GM21619 (cell line): Measurements from ENCODE around the gene UPP2.

Source experiments
- ATAC-seq: cut with Tn5 transposase; IDR thresholded peaks from one replicate; pipeline ENCODE4 v1.9.1; 2021; ENCODE audit not compliant: unreplicated experiment

UPP2 gene

GRCh38 chr2:158103411-158104012 is 1.8 kb downstream of the UPP2 start:
- no peak for ATAC-seq

- ATAC-seq, result no peak
These were observed 3.2 kb downstream of the UPP2 start for GRCh38 chr2:158104903-158105302.

GRCh38 chr2:158112992-158113391 is 11.3 kb downstream of the UPP2 start:
- no peak for ATAC-seq

- ATAC-seq, result no peak
These were observed 12.1 kb downstream of the UPP2 start for GRCh38 chr2:158113741-158114295.

DNA sequence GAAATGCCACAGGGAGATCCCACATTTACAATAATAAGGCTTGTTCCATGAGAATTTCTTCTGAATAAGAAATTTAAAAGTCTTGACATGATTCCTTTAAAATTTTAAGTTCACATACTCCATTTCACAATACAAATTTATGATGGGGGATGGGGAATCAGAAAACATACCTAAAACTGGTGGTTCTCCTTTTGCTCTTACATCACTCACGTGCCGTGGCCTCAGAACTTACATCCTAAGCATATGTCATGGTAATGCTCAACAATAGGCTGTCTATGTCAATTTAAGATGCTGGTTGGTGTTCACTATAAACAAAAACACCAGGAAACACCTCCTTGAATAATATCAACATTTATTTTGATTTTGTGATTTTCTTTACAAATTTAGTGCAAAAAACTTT is 12.8 kb downstream of the UPP2 start:
- no peak for ATAC-seq

GRCh38 chr2:158115202-158115767 is 13.6 kb downstream of the UPP2 start:
- no peak for ATAC-seq

DNA sequence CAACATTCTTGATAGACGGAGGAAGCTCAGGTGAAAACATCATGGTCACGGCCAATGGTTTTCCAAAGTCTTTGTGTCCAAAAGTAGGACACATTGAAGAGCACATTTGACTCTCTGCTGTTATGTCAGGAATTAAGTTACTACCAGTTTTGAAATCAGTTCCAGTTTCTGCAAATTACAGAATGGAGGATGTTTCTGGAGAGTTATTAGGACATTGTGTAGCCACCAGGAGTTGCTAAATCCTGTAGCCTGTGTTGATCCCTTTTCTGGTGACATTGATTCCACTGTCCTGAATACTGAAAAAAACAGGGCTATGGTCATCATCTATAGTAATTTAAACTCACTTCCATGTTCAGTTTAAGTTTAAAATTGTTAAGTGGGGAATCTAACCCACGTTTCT is 15.3 kb downstream of the UPP2 start:
- no peak for ATAC-seq

DNA sequence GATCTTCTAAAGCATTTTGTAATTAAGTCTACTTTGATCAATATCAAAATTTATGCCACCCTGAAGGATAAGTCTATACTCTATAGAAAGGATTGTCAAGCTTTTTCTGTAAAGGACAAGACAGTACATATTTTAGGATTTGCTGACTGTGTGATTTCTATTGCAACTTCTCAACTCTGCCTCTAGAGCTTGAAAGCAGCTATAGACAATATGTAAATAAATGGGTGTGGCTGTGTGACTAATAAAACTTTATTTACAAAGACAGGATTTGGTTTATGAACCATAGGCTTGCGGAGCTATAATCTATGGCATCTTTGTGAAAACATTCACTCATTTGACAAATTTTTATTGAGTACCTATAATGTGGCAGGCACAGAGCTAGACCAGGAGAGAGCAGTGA is 18.4 kb downstream of the UPP2 start:
- no peak for ATAC-seq

DNA sequence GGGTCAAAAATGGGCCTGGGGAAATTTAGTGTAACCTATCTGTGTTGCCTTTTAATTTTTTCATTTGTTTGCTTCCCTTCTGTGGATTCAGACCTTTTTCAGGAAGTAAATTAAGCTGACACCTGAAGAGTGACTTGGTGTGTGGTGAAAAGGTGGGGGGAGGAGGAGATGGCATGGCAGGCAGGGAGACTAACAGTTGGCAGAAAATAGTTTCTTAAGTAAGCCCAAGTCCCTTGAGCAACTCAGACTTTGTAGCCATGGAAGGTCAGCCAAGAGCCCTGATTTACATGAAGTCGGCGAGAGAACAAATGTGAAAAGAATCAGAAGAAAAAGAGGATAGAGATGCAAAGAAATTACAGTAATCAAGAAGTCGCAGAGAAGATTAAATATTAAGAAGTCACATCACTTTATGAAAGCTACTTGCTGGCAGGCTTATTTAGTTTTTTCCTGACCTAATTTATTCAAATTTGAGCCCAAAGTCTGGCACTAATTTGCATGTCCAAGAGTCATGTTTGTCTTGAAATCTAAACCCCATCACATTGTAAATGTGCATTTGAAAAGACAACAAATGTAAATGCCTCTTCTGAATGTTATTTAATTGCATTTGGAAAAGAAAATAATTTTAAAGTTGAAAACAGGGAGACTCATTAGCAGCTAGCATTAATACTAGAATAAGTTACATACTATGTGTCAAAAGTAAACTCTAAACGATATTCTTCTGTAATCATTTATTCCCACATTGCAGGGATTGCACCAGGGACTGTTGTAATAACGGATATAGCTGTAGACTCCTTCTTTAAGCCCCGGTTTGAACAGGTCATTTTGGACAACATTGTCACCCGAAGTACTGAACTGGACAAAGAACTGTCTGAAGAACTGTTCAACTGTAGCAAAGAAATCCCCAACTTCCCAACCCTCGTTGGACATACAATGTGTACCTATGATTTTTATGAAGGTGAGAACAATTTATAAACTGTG is 19.3 kb downstream of the UPP2 start:
- ATAC-seq, result no peak

GRCh38 chr2:158124896-158125295 is 23.2 kb downstream of the UPP2 start:
- ATAC-seq, result no peak

GRCh38 chr2:158125756-158126498 is 24.3 kb downstream of the UPP2 start:
- ATAC-seq, result no peak

- ATAC-seq, result no peak
These were observed 25.7 kb downstream of the UPP2 start for GRCh38 chr2:158127380-158127804.

- no peak for ATAC-seq
These were observed 26.7 kb downstream of the UPP2 start for GRCh38 chr2:158128168-158128973.

GRCh38 chr2:158129037-158129436 is 27.4 kb downstream of the UPP2 start:
- ATAC-seq, result no peak

- peak; percentile 53 for ATAC-seq
These were observed 29.3 kb downstream of the UPP2 start for GRCh38 chr2:158130832-158131473.

DNA sequence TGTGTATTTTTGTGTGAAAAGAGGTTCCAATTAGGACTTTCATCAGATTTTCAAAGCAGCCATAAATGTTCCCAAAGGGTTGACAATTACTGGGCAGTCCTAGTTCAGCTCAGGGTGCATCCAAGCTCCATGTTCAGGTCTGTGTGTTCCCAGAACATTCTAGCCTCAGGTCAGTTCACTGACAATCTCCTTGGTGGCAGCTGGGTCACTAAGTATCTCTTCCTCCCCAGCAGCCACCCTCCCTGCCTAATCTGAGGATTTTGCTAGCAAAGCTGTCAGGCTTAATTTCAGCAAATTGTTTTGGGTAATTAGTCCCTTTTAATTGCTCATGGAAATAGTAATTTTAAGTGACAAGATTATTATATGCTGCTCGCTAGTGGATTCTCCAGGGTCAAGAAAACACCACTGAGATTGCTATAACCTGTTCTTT is 29.8 kb downstream of the UPP2 start:
- no peak for ATAC-seq

DNA sequence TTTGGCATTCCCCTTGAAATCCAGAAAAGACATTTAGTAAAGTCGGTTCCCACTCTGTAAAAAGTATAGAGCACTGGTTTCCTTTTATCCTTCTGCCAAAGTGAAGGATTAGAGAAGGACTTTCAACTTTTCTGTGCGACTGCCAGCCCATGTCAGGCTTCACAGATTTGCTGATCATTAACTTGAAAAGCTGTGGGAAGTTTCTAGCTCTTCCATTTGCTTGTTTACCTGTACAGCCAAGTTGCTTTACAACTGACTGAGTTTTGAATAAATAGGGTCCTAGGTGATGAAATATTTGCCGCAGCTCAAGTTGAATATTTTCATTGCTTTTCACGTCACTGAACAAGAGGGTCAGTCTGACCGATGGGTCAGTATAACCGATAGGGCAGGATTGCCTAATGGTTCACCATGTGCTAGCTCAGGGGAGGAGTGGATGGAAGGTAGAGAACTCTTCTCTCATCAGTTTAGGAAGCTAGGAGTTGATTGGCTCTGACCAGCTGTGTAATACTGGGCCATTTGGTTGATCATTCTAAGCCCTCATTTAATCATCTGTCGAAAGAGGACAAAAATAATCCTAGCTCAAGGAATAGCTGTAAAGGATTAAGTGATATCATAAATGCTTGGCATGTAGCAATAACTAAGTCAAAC is 30.4 kb downstream of the UPP2 start:
- no peak for ATAC-seq

DNA sequence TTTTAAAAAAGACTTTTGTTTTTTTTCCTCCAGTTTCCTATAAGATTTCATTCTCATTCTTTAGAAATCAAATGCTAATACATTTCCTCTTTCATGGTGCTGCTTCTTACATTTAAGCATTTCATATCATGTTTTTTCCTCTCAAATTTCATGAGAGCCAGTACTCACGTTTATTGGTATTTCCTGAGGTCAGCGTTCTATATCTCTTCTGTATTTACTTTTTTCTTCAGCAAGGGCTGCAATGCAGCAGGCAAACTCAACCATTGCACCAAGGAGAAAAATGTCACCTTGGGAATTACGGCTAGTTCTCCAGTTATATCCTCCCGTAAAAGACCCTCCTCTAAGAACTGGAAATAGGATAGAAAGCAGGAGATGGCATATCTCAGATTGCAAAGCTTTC is 32.4 kb downstream of the UPP2 start:
- ATAC-seq, result no peak

DNA sequence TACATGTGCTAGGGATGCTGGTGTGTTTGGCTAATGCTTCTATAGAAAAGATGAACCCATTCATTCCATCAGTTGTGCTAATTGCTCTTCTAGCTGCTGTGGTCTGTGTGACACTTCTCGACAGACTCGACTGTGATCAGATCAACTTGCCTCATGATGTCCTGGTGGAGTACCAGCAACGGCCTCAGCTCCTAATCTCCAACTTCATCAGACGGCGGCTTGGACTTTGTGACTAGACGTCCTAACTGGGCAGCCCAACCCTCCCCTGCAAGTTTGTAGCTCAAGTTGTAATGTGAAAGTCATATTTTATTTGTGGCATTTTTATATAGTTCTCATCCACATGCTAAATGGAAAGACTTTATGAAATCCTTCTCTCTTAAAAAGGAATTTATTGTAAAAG is 33.0 kb downstream of the UPP2 start:
- ATAC-seq, result no peak
